HG03571 (cell line): ENCODE data around the gene MAN1B1.
"Not testable (repeated sequence)": the region's sequence is repeated elsewhere in the genome, so short reads cannot be mapped to it uniquely, and the experiment has no call there.

Experiments
- ATAC-seq: cut with Tn5 transposase; IDR thresholded peaks from one replicate; pipeline ENCODE4 v1.9.1; 2021; ENCODE audit not compliant: unreplicated experiment

MAN1B1 gene

DNA sequence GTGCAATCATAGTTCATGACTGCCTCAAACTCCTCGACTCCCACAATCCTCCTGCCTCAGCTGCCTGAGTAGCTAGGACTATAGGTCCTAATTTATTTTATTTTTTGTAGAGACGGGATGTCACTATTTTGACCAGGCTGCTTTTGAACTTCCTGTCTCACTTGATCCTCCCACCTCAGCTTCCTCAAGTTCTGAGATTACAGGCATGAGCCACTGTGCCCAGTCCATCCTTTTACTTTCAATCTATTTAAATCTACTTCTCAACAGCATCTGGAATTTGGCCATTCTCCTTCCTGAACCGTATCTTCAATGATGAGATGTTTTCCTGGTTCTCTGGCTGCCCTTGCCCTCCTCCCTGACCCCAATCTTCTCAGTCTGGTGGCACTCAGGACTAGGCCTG is 40.0 kb downstream of the MAN1B1 start:
- ATAC-seq: no peak

DNA sequence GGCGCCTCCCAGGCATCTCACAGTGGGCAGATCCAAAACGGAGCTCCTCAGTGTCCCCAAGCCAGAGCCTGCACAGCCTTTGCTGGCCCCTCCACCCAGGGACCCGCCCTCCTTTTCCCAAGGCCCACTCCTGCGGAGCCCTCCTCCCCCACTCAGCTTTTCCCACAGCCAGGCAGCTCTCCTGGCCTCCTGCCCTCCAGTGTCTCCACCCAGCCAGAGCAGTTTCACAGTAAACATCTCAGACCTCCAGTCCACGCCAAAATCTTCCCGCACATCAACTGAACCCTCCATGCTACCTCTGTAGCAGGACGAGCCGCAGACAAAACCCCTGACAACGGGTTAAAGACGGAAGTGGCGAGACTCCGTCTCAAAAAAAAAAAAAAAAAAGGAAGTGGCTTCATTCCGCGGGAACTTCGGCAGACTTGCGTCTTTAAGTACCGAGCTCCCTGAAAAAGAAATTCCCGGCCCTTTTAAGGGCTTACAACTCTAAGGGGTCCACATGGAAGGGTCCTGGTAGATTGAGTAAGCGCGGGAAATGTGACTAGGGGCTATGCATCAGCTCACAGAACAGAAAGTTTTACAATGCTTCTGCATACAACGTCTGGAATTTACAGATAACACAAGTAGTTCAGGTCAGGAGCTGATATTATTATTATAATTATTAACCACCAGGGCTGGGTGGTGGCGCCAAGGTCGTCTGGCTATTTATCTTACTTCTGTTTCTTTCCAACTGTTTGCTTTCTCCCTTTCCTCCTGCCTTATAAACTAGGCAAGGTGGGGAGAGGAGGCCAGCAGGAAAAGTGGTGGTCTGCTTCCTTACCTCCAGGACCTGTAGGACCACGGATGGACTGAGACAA is 40.7 kb downstream of the MAN1B1 start:
- ATAC-seq: no peak

DNA sequence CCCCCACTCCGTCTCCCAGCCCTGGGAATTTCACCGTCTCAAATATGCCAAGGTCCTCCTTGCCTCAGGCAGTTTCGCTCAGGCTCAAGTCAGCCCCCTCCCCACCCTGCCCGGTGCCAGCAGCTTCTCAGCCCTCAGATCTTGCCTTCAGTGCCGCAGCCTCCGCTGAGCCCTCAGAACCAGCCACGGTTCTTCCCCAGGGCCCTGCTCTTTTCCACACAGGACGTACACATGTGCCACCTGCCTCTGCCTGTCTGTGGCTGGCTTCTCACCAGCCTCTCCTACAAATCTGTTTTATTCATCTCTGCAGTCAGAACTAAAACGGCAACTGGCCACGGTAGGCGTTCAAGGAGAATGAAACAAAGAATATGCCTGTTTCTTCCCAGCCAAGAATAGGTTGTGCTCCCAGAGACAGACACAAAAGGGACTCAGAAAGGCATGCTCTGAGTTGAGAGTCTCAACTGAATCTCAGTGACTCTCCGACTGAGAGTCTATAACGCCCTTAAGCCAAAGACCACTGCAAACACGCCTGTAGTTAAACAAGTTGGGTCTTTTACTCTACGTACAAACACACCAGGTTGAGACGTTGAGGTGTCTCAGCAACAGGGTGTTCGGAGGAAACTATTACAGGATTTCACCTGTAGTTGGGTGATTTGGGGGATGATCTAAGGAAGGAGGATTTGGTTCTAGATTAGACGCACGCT is 41.5 kb downstream of the MAN1B1 start:
- no peak for ATAC-seq

DNA sequence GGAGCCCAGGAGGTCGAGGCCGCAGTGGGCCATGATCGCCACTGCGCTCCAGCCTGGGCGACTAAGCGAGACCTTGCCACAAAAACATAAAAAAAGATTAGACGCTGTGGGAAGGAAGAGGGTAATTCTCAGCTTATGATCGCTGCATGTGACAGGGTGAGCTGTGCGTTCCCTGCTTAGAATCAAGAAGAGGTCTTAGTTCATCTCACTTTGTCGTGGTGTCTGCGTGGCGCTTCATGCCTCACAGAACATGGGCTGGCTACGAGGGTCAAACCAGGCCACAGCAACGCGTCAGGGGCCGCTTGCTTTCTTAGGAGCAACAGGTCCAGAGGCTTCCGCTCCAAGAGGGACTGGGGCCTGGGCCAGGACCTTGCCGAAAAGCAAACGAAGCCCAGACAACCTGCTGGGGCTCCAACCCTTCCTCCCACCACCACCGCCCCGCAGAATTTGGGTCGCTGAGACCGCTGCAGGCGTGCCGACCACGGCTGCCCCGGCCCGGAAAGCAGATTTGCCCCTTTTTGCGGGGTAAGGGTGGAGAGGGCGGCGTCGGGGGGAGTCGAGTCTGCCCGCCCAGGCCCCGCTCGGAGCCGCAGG is 42.2 kb downstream of the MAN1B1 start:
- ATAC-seq: no peak

DNA sequence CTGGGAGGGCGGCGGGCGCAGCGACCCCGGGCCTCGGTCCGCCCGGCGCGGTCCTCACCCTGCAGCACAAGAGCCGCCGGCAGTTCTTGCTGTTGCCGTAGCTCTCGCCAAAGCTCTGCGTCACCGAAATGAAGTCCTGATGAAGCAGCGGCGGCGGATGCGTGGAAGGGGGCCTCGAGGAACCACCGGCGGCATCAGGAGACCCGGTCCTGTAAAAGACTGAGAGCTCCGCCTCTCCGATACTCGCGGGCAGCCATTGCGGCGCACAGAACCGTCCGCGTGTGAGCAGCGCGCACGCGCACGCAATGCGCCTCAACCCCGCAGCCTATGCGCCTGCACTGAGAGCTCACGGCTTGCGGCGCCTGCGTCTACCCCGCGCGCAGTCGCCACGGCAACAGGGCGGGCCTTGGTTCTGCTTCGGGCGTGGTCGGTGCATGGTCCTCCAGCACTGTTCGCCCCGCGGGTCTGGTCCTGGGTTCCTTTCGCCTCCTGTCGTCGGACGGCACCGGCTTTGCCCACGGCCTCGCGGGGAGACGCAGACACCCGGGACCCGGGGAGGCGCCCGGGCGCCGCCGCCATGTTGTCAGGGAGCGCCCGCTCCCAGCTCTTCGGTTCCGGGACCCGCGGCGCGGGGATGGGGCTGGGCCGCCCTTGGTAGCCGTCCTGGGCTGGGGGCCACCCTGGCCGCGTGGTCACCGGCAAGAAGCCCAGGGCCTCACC is 42.8 kb downstream of the MAN1B1 start:
- ATAC-seq: peak; percentile 77

DNA sequence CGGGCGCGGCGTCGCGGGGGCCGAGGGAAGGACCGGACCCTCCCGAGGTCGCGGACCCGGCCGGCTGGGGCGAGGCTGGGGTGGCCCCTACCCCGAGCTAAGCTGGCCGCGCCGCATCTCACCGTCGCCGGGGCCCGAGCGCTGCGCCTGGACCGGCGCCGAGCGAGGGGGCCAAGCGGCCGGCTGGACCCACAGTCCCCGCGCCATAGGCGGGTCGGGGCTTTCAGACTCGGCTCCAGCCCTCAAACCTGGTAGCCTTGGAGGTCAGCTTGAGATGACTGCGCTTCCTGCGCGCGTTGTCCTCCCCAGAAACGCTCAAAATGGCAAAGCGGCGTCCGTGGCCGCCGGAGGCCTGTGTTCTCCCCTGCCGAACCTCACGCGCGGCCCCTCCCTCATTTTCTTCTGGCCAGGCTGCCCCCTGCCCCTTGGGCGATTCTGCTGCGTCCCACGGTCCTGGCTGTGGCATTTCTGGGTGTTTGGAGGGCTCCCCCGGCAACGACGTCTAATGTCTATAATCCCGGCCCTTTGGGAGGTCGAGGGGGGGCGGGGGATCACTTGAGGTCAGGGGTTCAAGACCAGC is 43.5 kb downstream of the MAN1B1 start:
- ATAC-seq: peak; percentile 15

DNA sequence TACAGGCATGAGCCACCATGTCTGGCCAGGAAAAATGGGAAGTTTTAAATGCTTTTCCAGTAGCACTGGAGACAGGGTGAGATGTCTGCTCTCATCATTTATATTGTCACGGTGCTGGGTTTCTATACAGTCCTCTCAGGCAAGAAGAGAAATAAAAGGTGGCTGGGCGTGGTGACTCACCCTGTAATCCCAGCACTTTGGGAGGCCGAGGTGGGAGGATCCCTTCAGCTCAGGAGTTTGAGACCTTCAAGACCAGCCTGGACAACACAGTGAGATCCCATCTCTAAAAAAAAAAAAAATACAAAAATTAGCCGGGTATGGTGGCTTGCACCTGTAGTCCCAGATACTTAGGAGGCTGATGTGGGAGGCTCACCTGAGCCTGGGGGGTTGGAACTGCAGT is 47.4 kb downstream of the MAN1B1 start:
- no peak for ATAC-seq

DNA sequence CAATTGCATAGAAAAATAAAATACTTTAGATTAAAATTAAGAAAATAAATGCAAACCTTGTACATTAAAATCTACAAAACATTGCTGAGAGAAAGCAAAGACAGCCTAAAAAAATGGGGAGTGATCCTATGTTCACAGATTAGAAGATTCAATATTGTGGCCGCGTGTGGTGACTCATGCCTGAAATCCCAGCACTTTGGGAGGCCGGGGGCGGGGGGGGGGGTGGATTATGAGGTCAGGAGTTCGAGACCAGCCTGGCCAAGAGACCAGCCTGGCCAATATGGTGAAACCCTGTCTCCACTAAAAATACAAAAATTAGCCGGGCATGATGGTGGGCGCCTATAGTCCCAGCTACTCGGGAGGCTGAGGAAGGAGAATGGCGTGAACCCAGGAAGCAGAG is 48.4 kb downstream of the MAN1B1 start:
- ATAC-seq: not testable (repeated sequence)

DNA sequence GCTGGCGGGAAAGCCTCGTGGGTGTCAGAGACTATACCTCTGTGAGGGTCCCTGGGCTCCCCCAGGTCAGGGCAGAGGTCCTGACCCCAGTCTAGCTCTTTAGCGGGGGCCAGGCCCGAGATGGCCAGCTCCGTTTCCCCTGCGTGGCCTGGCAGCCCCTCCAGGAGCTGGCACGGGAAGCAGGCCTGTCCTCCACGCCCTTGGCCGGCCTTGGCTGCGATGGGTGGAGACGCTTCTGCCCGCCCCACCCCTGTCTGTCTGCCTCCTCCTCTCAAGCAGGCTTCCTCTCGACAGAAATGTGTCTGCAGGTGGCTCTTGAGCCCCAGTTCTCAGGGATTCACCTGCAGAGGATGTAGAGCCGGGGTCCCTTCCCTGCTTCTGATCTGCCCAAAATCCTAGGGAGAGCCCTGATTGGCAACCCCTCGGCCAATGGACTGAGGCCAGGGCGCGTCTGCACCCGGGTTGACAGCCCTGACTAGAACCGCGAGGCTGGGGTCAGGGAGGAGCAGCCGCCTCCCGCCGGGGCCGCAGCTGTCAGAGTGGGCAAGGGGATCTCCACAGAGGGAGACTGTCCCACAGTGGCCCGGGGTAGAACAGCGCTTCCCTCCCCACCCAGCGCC is 49.6 kb downstream of the MAN1B1 start:
- ATAC-seq: no peak

DNA sequence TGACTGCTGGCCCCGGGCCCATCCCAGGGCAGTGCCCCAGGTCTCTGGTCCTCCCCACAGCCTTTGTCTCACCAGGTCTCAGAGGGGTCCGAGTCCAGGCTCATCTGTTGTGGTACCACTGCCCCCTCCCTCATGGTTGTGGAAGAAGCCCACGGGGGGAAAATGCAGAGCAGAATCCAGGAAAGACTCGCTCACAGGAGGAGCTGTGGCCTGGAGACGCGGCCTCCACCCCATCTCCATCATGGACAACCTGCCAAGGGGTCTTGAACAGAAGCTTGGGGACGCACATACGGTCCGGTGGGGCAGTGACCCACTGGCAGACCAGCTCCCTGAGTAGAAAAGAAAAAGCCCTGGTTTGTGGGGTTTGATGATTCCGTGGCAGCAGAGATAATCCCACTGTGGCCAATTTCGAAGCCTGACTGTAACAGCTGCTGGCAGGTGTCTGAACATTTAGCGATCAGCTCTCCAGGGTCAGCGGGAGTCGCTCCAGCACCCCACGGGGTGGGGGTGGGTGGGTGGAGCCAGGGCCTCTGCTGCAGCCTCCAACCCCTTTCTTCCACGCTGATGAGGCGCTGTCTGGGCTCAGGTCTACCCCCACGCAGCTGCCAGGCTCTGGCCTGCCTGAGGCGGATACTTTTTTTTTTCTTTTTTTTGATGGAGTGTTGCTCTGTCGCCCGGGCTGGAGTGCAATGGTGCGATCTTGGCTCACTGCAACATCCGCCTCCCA is 50.3 kb downstream of the MAN1B1 start:
- ATAC-seq: no peak

DNA sequence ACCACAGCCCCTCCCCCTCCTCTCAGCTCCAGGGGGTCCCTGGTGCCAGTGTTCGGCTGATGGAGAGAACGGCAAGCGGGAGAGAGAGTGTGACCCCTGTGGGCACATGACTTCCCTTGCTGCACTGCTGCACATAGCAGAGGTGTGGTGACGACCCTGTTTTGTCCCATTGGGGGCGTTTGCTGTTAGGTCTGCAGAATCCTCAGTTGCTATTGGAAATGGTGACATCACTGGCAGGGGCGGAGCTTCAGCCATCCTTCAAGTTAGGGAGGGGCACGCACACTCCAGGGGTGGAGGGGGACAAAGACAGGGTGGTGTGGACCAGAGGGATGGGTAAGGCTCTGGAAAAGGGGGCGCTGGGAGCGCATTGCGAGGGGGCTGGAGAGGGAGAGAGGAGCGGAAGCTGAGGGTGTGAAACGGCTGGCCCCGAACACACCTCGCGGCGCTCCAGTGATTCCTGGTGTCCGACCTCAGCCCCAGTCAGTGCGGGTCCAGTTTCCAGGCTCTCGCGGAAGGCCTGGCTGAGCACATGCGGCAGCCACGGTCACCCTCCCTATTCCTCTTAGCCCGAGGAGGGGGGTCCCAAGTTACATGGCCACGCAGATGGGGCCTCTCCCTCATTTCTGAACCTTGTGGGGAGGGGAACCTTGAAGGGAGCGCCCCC is 51.4 kb downstream of the MAN1B1 start:
- ATAC-seq: no peak

DNA sequence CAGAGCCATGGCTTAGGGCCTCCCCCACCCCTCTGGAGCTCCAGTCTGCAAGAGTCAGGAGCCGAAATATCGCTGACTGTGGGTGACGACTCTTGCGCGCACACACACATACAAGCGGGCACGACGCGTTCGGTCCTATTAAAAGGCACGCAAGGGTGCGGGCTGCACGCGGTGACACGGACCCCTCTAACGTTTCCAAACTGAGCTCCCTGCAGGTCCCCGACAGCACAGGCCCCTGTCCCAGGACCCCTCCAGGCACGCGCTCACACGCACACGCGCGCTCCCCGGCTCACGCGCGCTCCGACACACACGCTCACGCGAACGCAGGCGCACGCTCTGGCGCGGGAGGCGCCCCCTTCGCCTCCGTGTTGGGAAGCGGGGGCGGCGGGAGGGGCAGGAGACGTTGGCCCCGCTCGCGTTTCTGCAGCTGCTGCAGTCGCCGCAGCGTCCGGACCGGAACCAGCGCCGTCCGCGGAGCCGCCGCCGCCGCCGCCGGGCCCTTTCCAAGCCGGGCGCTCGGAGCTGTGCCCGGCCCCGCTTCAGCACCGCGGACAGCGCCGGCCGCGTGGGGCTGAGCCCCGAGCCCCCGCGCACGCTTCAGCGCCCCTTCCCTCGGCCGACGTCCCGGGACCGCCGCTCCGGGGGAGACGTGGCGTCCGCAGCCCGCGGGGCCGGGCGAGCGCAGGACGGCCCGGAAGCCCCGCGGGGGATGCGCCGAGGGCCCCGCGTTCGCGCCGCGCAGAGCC is 52.1 kb downstream of the MAN1B1 start, which contains the start of gene GRIN1:
Gene GRIN1 (plus strand): TSS at position 433 of the 746 bp plus-strand sequence. CDS start 333 bp downstream, outside the sequence.
- ATAC-seq: no peak

DNA sequence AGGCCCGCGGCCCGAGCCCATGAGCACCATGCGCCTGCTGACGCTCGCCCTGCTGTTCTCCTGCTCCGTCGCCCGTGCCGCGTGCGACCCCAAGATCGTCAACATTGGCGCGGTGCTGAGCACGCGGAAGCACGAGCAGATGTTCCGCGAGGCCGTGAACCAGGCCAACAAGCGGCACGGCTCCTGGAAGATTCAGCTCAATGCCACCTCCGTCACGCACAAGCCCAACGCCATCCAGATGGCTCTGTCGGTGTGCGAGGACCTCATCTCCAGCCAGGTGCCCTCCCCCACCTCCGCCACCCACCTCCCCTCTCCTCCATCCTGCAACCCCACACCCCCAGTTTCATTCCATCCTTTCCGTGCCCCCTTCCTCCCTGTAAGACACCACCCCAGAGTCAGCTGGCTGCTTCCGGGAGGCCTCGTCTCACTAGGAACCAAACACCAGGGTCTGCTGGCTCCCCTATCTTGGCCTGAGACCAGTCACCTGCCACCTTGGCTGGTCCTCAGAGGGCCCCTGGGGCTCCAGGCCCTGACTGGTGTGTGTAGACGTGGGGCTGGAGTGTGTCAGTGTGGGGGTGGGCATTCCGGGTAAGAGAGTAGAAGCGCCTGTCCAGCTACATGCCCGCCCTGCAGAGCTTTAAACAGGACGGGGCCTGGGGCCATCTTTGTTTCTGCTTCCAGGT is 52.8 kb downstream of the MAN1B1 start:
- no peak for ATAC-seq

DNA sequence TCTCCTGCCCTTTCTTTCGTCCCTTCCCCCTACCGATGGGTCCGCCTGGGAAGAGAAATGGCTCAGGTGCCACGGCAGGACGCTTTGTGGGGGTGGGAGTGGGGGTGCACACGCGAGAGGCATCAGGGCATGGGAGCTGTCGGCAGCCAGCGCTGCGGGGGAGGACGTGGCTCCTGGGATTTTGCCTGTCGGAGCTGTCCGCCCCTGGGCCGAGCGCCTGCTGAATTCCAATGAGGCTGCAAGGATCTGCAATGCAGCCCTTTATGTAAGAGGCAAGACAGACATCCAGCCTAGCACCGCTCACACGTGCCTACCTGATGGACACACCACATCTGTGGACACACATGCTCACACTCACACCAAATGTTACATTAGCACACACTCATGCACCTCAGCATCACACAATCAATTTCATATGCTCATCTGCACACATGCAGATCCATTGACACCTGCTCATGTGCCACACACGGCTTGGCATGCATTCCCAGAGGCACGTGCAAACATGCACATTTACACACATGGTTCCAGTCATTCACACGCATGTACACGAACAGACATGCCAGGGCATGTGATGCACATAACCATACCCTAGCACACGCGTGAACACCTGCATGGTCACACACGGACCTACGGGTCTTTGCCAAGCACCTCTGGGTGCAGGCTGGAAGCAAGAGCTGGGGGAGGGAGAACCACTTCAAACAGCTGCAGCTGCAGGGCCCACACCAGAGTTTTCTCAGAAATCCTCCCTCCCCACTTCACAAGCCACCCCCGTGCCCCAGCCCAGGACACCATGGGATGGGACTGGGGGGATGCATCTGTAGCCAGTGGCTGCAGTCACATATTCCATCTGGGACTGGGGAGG is 53.6 kb downstream of the MAN1B1 start:
- no peak for ATAC-seq

DNA sequence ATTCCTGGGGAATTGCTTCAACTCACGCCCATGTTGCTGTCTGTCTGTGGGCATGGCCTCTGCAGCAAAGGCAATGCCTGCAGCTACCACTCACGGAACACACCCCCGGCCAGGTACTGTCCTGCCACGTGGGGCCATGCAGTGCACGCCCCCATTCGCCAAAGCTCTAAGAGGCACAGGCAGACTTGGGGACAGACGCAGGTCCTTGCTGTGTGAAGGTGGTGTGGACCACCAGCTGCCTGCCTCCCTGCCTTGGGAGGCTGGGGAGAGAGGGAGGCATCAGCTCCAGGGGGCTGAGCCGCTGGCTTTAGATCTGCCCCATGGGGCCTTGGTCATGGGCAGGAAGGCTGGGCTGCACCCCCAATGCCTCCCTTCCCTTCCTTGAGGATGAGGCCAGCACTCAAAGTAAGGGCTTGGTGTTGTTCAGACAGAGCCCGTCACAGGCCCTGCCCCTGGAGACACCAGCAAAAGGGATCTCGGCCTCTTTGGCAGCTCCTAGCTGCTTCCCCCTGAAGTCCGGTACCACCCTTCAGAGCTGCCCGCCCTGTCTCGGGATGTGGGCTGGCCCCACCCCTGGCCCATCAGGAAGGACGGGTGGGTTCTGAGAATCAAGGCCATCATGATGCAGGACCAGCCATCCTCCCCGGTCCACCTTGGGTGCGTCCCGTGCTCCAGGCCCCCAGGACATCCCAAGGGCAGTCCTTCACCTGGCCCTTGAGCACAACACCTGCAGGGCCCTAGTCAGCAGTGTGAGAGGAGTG is 54.4 kb downstream of the MAN1B1 start:
- ATAC-seq: no peak
